Activated gamma-delta T cell treated with Interleukin-2 at 50 U/mL for 16 hours (primary cell): ENCODE measurements around the gene OS9.
"Not testable (repeated sequence)": the region's sequence is repeated elsewhere in the genome, so short reads cannot be mapped to it uniquely, and the experiment has no call there.

ENCODE experiments used
- DNase-seq: peaks from one replicate; pipeline ENCODE4 v3.0.0-alpha.2; 2020

Gene OS9

GRCh38 chr12:57695770-57696432 is 2.0 kb downstream of the OS9 start:
- DNase-seq: no peak

- no peak for DNase-seq
Observed at GRCh38 chr12:57697076-57697475, 3.1 kb downstream of the OS9 start.

- DNase-seq: no peak
Observed at GRCh38 chr12:57698414-57698813, 4.5 kb downstream of the OS9 start.

GRCh38 chr12:57700317-57700716 is 6.4 kb downstream of the OS9 start:
- no peak for DNase-seq

GRCh38 chr12:57707250-57707649 is 13.3 kb downstream of the OS9 start:
- DNase-seq: no peak

GRCh38 chr12:57708296-57708695 is 14.4 kb downstream of the OS9 start:
- no peak for DNase-seq

GRCh38 chr12:57712701-57713100 is 18.8 kb downstream of the OS9 start:
- DNase-seq: no peak

- no peak for DNase-seq
Observed at GRCh38 chr12:57713209-57713608, 19.3 kb downstream of the OS9 start.

- DNase-seq: not testable (repeated sequence)
Observed at GRCh38 chr12:57715036-57715748, 21.3 kb downstream of the OS9 start.

- no peak for DNase-seq
Observed at GRCh38 chr12:57715786-57716185, 21.9 kb downstream of the OS9 start.

- DNase-seq: no peak
Observed at GRCh38 chr12:57716305-57716704, 22.4 kb downstream of the OS9 start.

GRCh38 chr12:57717131-57717530 is 23.2 kb downstream of the OS9 start:
- DNase-seq: no peak

GRCh38 chr12:57717846-57718640 is 24.1 kb downstream of the OS9 start:
- no peak for DNase-seq

GRCh38 chr12:57718641-57719528 is 25.0 kb downstream of the OS9 start:
- no peak for DNase-seq

- no peak for DNase-seq
Observed at GRCh38 chr12:57719777-57720605, 26.1 kb downstream of the OS9 start.

GRCh38 chr12:57720606-57721595 is 27.0 kb downstream of the OS9 start:
- no peak for DNase-seq

GRCh38 chr12:57721846-57722608 is 28.1 kb downstream of the OS9 start:
- DNase-seq: not testable (repeated sequence)

GRCh38 chr12:57722716-57723629 is 29.0 kb downstream of the OS9 start:
- no peak for DNase-seq

GRCh38 chr12:57723630-57723962 is 29.7 kb downstream of the OS9 start:
- no peak for DNase-seq
